Fibroblast of the aortic adventitia (primary cell): ENCODE measurements around the gene CACNG4. TPM values are rescaled to one million over a fixed set of nuclear protein-coding genes. Genes with fewer than 3 reads are reported as not detected.

ENCODE experiments used
- DNase-seq: peaks from one replicate; pipeline ENCODE4 v3.0.0-alpha.2; 2010; ENCODE audit warnings: low read depth
- H3K4me3 ChIP-seq: 2 replicates; pipeline ENCODE4 v1.5.1; 2011; ENCODE audit warnings: low read depth, mild to moderate bottlenecking, control low read depth, low read length, moderate library complexity
- total RNA-seq: library from RNA; depleted of rRNA; stranded (reverse); fragments of >200 nt; gene quantifications from 2 replicates; pipeline ENCODE4 v1.2.3, GENCODE V29; 2012; ENCODE audit warnings: low replicate concordance
- TF ChIP-seq, protein P1 (sequence below): IDR thresholded peaks from 2 replicates; pipeline ENCODE4 v1.5.1; 2011; ENCODE audit warnings: mild to moderate bottlenecking, low read length, control low read depth, inconsistent platforms; ENCODE audit not compliant: insufficient read depth

The CACNG4 gene
- total RNA-seq, 1 donor, result not detected

DNA sequence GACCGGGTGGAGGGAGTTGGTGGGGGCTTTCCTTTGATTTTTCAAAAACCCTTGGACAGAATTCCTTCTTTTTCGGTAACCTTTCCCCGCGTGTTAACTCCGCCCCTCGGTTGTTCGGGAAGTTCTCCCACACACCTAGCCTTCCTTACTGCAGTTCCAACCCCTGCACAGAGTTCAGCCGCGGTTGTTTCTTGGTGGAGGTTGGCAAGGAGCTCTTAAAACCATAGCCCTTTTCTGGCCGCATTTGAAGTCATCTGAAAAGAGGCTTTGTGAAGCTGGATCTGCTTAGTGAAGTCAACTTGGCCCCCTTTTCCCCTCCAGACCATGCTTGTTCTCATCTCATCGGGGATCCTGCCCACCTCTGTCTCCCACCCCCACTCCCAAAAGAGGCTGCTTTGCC, 1.8 kb downstream of the CACNG4 start:
- DNase-seq, result no peak
- TF ChIP-seq, protein P1, sequence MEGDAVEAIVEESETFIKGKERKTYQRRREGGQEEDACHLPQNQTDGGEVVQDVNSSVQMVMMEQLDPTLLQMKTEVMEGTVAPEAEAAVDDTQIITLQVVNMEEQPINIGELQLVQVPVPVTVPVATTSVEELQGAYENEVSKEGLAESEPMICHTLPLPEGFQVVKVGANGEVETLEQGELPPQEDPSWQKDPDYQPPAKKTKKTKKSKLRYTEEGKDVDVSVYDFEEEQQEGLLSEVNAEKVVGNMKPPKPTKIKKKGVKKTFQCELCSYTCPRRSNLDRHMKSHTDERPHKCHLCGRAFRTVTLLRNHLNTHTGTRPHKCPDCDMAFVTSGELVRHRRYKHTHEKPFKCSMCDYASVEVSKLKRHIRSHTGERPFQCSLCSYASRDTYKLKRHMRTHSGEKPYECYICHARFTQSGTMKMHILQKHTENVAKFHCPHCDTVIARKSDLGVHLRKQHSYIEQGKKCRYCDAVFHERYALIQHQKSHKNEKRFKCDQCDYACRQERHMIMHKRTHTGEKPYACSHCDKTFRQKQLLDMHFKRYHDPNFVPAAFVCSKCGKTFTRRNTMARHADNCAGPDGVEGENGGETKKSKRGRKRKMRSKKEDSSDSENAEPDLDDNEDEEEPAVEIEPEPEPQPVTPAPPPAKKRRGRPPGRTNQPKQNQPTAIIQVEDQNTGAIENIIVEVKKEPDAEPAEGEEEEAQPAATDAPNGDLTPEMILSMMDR, result no peak
- H3K4me3 ChIP-seq, result no peak overlapping the region

DNA sequence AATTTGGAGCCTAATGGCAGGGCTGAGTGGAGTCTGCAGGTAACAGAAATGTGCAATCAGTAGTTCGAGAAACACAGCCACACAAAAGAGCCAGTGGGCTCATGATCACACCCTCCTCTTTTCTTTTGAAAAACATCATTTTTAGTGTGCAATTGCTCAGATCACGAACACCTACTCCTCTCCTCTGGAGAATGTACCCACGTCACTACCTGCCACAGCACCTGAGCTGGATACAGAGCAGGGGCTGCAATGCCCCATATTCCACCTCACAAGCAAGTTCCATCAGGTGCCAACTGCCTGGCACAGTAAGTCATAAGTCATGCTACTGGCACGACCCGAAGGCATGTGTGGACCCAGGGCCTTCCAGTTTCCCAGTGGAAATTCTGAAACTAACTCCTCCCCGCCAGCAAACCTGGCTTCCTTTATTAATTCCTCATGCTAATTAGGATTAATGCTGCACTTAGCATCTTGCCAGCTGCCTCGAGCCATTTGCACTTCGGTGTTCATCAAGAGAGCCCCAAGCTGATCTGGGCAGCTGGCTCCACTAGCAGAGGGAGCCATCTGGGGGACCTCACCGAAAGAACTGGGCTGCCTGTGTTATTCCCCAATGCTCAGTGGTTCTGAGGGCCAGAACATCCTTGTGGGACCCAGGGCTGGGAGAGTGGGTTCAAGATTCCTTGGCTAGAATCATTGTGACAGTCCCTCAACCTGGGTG, 2.4 kb downstream of the CACNG4 start:
- H3K4me3 ChIP-seq, result no peak overlapping the region
- DNase-seq, result no peak
- TF ChIP-seq, protein P1, result no peak

DNA sequence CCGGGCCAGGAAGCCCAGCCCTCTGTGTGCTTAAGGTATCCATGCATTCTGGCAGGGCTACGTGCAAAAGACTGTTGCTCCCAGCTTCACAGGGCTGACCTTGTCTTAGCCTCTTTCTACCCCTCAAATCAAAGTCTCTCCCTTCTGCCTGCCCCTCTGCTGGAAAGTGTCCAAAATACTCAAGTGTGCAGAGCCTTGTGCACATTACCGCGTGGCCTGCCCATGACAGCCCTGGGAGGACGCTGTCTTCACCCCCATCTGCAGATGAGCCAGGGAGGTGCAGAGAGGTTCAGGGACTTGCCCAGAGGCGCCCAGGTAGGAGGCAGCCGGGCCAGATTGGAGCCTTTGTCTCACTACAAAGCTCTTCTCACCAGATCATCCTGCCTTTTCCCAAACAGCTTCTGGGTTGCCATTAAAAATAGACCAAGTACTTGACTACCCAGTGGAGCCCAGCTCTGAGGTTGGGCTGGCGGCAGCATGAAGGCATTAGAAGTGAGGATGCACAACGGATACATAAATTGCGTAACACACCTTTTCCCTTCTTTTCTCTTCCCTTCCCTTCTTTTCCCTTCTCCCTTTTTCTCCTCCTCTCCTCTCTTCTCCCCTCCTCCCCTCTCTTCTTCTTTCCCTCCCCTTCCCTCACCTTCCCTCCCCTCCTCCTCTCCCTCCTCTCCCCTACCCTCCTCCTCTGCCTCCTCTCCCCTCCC, 3.5 kb downstream of the CACNG4 start:
- no peak for DNase-seq
- H3K4me3 ChIP-seq, result no peak overlapping the region
- TF ChIP-seq, protein P1, result no peak

DNA sequence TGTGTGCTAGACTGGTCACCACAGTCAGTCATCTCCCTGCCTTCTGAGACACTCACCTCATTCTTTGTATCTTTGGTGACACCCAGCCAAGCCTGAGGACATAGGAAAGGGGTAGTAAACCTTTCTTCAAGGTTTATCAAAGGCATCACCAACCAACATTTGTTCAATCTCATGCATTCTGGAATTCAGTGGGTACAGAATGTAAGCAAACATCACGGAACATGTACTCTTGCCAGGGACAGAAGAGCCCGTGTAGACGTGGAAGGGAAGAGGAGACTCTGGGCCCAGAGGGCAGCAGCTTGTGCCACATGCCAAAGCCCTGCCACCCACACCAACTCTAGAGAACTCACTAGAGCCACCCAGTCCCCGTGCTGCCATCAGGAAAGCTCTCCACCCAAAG, 4.4 kb downstream of the CACNG4 start:
- TF ChIP-seq, protein P1, result no peak
- no peak overlapping the region for H3K4me3 ChIP-seq
- DNase-seq, result no peak

DNA sequence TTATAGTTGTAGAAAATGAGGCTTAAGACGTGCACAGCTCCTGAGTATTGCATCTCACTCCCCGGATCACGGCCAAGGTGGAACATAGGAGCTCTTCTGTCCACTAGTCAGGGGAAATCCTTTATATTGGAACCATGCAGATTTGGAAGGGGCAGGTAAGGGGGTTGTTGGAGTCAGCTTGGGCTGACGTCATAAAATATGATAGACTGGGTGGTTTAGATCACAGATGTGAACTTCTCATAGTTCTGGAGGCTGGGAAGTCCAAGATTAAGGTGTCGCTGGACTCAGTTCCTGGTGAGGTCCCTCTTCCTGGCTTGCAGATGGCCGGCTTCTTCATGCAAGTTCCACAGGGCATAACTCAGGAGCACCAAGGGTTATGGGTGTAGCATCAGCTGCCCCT, 5.6 kb downstream of the CACNG4 start:
- H3K4me3 ChIP-seq, result no peak overlapping the region
- TF ChIP-seq, protein P1, result no peak
- no peak for DNase-seq

DNA sequence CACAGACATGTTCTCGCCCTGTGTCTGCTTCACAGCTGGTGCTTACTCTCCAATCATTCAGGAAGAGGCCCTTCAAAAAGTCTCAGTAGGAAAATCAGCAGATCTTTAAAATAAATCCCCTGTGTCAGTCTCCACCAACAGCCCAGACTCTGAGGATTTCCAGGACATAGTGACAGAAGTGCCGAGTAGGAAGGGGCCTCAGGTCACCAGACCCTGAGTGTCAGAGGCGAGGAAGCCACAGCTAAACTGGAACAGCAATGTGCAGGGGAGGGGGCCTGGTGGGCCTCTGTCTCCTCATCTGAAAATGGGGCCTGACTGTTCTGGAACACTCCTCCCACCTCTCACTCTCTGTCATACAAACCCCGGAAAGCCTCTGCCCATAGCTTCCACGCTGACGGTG, 6.3 kb downstream of the CACNG4 start:
- DNase-seq, result no peak
- TF ChIP-seq, protein P1, result no peak
- H3K4me3 ChIP-seq, result no peak overlapping the region

DNA sequence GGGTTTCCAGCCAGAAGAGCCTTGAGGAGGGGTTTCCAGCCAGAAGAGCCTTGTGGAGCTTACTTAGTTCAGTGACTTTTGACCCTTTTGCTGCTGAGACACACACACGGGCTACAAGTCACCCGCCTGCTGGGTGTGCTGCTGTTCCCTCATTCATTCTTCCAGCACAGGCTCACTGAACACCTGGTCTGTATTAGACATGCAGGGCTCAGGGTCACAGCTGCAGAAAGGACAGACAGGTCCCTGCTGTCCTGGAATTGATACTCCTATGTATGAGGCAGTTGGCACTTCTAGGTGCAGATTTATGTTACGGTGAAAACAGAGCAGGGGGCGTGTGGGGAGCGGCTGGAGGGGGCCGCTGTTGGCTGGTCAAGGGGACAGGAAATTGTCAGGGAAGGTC, 6.8 kb downstream of the CACNG4 start:
- DNase-seq, result no peak
- TF ChIP-seq, protein P1, result no peak
- H3K4me3 ChIP-seq, result no peak overlapping the region
